SK-N-MC (cell line): Measurements from ENCODE around the gene NOS1AP.

ENCODE experiments used
- EZH2 ChIP-seq: fragments of 200-600 bp; sonication (generic); IDR thresholded peaks from one replicate; pipeline ENCODE4 v1.6.1; 2017; ENCODE audit warnings: antibody characterized with exemption
- FOXP2 ChIP-seq: optimal IDR thresholded peaks from 2 replicates; pipeline ENCODE3; 2011; ENCODE audit warnings: mild to moderate bottlenecking, moderate library complexity; ENCODE audit not compliant: insufficient read depth; ENCODE audit errors: extremely low read length, control extremely low read depth
- POLR2AphosphoS5 ChIP-seq: IDR thresholded peaks from 2 replicates; pipeline ENCODE4 v1.6.1; 2012; ENCODE audit warnings: mild to moderate bottlenecking, low read depth, low read length, borderline replicate concordance

- TF ChIP-seq EZH2 (no peak), FOXP2 (no peak), POLR2AphosphoS5 (no peak)
These were observed 188.9 kb downstream of the NOS1AP start for GRCh38 chr1:162258394-162258793.
